NCI-H82 (cell line): Measurements from ENCODE around the gene GOLGA3.
"Not testable (repeated sequence)": the region's sequence is repeated elsewhere in the genome, so short reads cannot be mapped to it uniquely, and the experiment has no call there.

Source experiments
- DNase-seq: peaks from one replicate; lab custom pipeline; 2025; lab: John Stamatoyannopoulos, UW

Gene GOLGA3, protein sequence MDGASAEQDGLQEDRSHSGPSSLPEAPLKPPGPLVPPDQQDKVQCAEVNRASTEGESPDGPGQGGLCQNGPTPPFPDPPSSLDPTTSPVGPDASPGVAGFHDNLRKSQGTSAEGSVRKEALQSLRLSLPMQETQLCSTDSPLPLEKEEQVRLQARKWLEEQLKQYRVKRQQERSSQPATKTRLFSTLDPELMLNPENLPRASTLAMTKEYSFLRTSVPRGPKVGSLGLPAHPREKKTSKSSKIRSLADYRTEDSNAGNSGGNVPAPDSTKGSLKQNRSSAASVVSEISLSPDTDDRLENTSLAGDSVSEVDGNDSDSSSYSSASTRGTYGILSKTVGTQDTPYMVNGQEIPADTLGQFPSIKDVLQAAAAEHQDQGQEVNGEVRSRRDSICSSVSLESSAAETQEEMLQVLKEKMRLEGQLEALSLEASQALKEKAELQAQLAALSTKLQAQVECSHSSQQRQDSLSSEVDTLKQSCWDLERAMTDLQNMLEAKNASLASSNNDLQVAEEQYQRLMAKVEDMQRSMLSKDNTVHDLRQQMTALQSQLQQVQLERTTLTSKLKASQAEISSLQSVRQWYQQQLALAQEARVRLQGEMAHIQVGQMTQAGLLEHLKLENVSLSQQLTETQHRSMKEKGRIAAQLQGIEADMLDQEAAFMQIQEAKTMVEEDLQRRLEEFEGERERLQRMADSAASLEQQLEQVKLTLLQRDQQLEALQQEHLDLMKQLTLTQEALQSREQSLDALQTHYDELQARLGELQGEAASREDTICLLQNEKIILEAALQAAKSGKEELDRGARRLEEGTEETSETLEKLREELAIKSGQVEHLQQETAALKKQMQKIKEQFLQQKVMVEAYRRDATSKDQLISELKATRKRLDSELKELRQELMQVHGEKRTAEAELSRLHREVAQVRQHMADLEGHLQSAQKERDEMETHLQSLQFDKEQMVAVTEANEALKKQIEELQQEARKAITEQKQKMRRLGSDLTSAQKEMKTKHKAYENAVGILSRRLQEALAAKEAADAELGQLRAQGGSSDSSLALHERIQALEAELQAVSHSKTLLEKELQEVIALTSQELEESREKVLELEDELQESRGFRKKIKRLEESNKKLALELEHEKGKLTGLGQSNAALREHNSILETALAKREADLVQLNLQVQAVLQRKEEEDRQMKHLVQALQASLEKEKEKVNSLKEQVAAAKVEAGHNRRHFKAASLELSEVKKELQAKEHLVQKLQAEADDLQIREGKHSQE (N-terminal part only)

DNA sequence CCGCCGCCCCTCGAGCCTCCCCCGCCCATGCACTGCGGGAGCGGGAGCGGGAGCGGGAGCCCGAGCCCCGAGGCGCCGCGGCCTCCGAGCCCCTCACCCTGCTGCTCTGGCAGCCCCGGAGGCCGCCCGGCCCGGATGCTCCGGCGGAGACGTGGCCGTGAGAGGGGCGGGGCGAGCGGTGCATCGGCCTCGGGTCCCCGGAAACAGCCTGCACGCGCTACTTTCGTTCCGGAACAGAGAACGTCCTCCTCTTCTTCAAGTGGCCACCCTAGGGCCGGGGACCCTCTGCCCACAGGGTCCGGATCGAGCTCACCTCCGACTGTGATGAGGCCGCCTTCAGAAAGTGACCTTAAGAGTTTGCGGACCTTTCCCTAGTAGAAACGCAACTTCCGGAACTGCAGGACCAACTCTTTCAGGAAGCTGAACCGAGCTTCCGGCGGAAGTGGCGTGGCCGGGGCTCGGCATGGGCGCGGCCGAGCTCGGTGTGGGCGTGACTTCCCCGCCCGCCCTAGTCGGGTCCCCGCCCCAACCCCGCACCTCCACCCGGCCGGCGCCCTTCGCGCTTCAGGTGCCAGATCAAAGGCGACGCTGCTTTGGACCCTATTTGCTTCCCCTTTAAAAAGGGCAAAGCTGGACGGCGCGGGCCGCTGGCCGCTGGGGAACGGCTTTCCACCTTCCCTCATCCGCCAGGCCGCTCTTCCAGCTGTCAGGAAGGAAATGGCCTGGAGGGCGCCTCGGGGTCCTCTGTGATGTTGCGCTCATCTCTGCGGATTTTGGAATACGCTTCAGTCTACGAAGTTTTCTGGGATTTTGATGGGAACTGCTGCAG, at the start of gene GOLGA3:
Gene GOLGA3, minus strand, starts transcription at position 164 of the 829 bp plus-strand sequence. CDS start 6,741 bp downstream, outside the sequence.
- peak; percentile 96 for DNase-seq

DNA sequence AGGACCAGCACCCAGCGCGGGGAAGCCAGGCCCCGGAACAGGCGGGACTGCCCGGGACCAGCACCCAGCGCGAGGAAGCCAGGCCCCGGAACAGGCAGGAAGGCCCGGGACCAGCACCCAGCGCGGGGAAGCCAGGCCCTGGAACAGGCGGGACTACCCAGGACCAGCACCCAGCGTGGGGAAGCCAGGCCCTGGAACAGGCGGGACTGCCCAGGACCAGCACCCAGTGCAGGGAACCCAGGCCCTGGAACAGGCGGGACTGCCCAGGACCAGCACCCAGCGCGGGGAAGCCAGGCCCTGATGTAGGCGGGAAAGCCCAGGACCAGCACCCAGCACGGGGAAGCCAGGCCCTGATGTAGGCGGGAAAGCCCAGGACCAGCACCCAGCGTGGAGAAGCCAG, 46.0 kb upstream of the GOLGA3 start:
- not testable (repeated sequence) for DNase-seq

DNA sequence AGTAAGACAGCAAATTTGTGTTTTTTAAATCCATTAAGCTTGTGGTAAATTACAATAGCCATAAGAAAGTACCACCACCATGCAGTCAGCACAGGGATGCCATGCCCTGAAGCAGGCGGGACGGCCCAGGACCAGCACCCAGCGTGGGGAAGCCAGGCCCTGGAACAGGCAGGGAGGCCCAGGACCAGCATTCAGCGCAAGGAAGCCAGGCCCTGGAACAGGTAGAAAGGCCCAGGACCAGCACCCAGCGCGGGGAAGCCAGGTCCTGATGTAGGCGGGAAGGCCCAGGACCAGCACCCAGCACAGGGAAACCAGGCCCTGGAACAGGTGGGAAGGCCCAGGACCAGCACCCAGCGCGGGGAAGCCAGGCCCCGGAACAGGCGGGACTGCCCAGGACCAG, 45.5 kb upstream of the GOLGA3 start:
- DNase-seq: no peak

DNA sequence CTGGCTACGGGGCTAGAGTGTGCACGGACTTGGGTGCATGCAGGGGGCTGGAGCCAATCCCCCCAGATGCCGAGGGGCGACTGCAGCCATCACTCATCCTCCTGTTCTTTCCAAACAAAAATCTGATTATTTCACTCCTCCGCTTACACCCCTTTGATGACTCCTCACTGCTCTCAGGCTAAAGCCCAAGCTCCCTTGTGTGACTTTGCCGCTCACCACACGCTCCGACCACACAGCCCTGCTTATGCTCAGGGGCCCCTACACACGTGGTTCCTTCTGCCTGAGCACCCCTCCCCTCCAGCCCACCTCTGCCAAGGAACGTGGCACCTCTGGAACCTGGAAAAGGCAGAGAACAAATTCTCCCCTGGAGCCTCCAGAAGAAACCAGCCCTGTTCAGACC, 45.1 kb upstream of the GOLGA3 start:
- DNase-seq: no peak

DNA sequence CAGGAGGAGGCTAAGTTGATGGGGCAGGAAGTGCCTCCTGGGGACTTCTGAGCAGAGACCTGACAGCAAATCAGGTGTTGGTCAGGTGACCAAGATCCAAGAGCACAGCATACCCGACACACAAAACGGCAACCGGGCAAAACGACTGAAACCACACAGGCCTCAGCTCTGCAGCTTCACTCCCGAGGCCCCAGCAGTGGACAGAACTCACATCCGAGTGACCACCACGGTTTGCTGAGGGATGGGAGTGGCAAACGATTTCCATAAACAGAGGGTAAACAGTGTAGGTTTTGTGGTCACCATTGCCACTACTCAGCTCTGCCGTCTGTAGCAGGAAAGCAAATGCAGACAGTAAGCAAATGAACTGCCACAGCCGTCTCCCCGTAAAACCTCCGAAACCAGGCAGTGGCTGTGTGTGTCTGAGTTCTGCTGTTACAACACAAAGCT, 44.3 kb upstream of the GOLGA3 start:
- DNase-seq: no peak

DNA sequence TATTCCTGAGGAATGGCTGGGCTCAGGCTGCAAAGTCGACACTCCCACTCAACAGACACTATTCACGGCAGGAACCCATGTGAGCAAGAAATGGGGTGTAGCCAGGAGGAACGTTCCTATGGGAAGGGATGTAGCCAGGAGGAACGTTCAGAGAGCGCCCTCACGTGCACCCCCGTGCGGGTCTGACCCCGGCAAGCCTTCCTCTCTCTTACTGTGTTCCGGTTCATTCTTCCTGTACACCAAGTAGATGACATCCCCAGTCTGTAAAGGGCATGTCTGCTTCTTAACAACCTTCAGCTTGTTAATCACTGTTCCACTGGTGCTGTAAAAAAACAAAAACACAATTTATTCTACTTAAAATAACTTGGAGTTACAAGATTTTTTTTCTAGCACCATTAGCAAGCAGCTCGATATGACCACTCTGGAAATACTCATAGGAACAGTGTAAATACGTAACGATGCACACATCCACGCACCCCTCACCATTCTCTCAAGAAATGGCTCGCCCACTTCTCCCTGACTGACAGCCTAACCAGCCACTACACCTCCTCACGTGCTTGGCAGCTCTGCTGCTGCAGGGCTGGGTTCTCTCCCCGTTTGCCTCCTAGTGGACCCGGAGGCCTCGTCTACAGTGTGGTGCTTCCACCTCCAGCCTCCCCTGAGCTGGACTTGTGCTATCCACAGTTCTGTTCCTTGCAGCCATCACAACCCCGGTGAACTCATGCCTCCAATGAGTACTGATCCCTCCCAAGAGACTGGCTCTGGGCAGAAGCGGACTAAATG, 43.6 kb upstream of the GOLGA3 start:
- DNase-seq: no peak

DNA sequence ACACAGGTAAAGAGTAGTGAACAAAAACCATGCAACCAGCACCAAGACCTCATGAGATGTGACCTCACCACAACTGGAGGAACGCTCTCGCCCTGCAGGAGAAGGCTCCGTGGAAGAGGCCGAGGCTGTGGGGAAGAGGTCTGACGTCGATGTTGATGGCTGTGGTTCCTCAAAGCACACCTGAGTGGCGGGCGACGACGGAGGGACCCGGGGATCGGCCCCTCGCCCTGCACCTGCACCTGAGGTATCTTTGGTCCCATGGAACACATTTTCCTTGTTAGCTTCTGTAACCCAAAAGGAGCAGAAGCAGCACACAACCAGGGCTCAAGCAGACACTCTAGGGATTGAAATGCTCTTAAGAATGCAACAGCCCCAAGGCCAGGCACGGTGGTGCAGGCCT, 40.9 kb upstream of the GOLGA3 start:
- no peak for DNase-seq

DNA sequence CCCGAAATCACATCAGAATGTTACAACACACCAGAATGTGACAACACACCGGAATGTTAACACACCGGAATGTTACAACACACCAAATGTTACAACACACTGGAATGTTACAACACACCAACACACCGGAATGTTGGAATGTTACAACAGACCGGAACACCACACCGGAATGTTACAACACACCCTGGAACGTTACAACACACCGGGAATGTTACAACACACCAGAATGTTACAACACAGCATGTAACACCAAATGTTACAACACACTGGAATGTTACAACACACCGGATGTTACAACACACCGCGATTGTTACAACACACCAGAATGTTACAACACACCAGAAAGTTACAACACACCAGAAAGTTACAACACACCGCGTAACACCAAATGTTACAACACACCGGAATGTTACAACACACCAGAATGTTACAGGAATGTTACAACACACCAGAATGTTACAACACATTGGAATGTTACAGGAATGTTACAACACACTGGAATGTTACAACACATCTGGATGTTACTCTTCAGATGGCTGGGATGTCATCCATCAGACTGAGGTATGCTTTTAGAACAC, 37.7 kb upstream of the GOLGA3 start:
- DNase-seq: no peak

DNA sequence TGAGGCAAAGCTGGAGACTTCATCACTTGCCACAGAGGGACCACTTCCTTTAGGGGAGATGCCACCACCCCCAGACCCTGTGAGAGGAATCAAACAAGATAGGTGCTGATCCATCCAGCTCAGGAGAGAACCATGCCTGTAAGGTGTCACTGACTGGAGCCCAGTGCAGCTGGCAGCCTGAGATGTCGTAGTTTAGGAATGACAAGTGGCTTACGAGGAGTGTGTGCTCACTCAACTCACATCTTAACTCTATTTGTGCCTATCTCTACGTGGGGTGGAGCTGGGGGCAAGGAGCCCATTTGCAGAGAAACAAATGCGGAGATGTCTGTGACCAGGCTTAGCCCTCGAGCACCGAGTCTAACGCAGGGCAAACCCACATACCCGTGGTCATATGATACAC, 32.9 kb upstream of the GOLGA3 start:
- no peak for DNase-seq

DNA sequence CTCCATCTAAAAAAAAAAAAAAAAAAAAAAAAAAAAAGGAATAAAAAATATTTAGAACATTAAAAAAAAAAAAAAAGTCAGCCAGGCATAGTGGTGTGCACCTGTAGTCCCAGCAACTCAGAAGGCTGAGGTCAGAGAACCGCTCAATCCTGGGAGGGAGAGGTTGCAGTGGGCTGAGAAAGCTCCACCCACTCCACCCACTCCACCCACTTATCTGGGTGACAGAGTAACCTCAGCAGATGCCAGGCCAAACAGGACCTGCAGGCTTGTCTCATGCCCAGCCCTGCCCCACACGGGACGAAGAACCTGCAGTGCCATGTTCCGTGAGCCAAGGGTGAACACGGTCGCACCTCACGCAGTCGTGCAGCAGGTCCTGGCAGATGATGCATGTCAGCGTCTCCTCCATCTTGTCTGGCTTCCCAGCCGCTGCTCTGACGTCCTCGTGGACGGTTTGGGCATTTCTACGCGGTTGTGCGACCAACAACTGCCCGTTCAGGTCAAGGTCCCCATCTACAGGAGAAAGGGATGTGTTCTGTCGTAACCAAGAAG, 30.1 kb upstream of the GOLGA3 start:
- no peak for DNase-seq

DNA sequence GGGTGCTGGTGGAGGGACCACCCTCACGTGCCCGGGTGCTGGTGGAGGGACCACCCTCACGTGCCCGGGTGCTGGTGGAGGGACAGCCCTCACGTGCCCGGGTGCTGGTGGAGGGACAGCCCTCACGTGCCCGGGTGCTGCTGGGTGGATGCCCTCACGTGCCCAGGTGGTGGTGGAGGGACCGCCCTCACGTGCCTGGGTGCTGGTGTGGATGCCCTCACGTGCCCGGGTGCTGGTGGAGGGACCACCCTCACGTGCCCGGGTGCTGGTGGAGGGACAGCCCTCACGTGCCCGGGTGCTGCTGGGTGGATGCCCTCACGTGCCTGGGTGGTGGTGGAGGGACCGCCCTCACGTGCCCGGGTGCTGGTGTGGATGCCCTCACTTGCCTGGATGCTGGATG, 28.4 kb upstream of the GOLGA3 start:
- not testable (repeated sequence) for DNase-seq

DNA sequence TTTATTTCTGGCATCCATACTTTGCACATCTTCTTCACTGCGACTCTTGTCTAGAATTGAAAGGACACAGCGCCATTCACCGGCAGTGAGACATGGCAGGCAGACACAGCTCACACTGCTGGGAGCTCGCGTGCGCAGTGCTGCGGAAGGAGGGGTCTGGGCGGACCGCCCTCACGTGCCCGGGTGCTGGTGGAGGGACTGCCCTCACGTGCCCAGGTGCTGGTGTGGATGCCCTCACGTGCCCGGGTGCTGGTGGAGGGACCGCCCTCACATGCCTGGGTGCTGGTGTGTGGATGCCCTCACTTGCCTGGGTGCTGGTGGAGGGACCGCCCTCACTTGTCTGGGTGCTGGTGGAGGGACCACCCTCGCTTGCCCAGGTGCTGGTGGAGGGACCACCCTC, 27.9 kb upstream of the GOLGA3 start:
- DNase-seq: no peak

DNA sequence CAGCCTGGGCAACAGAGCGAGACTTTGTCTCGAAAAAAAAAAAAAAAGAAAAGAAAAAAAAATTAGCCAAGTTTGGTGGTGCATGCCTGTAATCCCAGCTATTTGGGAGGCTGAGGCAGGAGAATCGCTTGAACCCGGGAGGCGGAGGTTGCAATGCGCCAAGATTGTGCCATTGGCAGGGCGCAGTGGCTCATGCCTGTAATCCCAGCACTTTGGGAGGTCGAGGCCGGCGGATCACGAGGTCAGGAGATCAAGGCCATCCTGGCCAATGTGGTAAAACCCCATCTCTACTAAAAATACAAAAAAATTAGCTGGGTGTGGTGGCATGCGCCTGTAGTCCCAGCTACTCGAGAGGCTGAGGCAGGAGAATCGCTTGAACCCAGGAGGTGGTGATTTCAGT, 26.5 kb upstream of the GOLGA3 start:
- DNase-seq: not testable (repeated sequence)

DNA sequence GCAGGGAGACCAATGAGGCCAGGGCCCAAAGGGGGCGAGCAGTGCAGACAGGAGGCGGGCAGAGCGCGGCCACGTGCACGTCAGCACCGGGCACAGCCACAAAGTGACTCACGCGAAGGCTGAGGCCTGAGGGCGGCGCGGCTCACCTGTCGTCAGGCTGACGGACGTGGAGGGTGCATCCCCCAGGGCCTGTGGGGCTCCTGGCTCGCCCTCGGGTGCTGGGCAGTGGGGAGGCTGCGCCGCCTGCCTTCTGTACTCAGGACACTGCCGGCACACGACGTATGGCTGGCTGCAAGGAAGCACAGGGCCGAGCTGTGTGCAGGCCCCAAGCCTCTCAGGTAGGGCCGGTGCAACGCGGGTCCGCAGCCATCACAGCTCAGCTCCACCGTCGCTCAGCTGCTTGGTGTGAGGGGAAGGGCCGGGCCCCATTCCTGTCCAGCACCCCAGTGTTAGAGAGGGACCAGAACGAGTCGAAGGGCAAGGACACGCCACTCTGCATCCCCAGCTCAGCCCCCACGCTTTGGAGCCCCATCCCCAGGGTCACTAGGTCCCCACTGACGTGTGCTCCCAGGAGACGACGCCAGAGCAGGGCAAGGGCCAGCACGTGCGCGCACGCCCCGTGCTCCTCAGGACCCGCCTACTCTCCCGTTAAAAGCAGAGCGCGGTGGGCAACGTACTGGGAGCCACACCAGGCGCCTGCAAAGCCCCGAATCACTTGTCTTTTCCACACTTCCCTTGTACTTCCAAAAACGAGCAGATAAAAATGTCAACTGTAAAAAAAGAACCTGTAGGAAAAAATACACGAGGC, 24.8 kb upstream of the GOLGA3 start:
- DNase-seq: no peak

DNA sequence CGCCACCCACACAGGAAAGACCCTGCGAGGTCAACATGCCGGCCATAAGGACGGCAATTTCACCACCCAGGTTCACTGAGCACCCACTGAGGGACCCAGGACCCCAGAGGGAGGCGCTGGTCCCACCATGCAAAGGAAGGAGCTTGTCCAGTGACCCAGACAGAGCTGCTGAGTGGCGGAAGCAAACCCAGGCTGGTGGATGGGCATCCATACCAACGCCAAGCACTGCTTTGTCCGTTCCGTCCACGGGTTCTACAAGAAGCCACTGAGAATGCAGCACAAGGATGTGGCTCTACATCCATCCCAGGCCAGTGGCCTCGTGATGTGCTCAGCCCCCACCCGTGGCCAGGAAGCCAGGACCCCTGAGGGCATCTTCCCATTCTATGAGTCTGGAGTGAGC, 23.8 kb upstream of the GOLGA3 start:
- no peak for DNase-seq

DNA sequence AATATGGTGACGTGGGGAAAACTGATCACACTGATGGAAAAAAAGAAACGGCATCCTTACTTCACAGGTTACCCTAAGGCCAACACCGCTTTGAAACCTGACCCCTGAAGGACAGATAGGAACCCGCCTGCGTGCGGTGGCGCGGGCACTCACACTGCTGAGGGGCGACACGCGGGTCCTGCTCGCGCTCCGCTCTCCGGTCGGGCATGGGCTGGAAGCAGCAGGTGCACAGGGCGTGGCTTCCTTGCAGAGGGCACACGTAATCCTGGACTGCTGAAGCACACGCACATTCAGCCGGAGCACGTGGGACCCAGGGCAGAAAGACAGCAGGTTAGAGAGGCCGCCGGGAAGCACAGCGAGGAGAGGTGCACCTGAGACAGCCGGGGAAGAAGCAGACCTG, 22.8 kb upstream of the GOLGA3 start:
- DNase-seq: no peak

DNA sequence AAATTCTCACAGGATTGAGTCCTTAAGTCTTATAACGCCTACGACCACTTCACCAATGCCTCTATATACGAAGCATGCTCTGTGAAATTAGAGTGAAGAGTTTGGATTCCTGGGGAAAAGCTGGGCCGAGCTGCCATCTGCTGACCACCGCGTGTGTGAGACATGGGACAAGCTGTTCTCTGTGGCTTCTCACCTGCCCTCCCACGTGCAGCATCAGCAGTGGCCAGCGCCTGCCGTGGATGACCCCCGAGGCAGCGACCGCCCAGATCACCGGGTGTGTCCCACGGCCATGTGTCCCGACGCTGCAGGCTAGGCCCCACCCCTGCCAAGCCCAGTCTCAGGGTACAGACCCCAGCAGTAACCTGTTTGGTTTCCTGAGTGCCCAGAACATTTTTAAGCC, 21.6 kb upstream of the GOLGA3 start:
- no peak for DNase-seq

DNA sequence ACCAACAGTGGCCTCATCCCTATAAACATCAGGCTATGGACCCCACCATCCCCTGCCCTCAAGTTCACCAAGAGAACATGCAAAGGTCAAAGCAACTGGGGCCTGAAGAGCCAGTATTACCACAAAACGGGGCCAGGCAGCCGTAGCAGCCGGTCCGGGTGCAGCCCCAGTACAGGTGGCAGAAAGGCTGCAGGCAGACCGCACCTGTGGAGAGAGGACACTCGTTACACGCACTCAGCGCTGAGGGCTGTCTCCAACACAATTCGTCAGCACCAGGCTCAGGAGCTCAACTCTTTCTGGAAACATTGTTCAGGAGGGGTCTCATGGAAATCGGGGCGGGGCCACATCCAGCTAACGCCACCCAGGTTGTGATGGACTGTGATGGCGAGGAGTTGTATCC, 19.9 kb upstream of the GOLGA3 start:
- DNase-seq: no peak
